ENCODE results near the gene EGFL6. TPM values are rescaled to one million over a fixed set of nuclear protein-coding genes. Genes with fewer than 3 reads are reported as not detected.
"Not testable (repeated sequence)": the region's sequence is repeated elsewhere in the genome, so short reads cannot be mapped to it uniquely, and the experiment has no call there.

EGFL6 gene
- total and polyA plus RNA-seq, 8 donors, result 25.9 to 88.3 (median 63.1) TPM

DNA sequence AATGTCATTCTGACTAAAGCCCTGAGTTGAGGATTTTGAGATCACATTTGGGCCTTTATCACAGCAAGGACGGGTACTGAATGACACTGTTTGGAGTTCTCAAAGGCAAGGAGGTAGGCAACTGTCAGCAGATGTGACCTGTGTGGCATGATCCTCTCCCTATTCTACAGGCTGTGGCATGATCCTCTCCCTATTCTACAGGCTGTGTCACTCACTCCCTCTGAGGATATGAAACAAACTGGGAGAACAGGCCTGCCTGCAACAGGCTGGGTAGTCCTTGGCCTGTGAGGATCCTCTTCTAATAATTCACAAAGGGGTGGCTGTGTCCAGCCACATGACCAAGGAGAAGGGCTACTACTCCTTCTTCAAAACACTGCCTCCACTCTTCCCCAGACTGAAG, 68.6 kb downstream of the EGFL6 start:
- no peaks in the 10 kb centered on the region for H3K9me3 ChIP-seq
- ATAC-seq (no peak), DNase-seq (no peak)
- no peak overlapping the region for H3K27ac ChIP-seq
- H3K27me3 ChIP-seq, result peaks cover 0 to 6% of the 10 kb centered on the region in 2 donors
- TF ChIP-seq CTCF (IDR thresholded peaks at IDR 0.05), result no peak
- no peaks in the 10 kb centered on the region for H3K4me1 ChIP-seq
- no peaks in the 10 kb centered on the region for H3K36me3 ChIP-seq
- intact Hi-C loops (cut with DNase I), result no loop called here
- no peak overlapping the region for H3K4me3 ChIP-seq

- no peaks in the 10 kb centered on the region for H3K9me3 ChIP-seq
- peaks cover 0 to 6% of the 10 kb centered on the region in 2 donors for H3K27me3 ChIP-seq
- no peak for DNase-seq
- no peaks in the 10 kb centered on the region for H3K4me1 ChIP-seq
- ATAC-seq, result no peak
- no peak overlapping the region for H3K27ac ChIP-seq
- no peaks in the 10 kb centered on the region for H3K36me3 ChIP-seq
- no peak overlapping the region for H3K4me3 ChIP-seq
- intact Hi-C loops (cut with DNase I), result no loop called here
- no peak for TF ChIP-seq CTCF (IDR thresholded peaks at IDR 0.05)
These were observed 69.4 kb downstream of the EGFL6 start for GRCh38 chrX:13638826-13639225.

DNA sequence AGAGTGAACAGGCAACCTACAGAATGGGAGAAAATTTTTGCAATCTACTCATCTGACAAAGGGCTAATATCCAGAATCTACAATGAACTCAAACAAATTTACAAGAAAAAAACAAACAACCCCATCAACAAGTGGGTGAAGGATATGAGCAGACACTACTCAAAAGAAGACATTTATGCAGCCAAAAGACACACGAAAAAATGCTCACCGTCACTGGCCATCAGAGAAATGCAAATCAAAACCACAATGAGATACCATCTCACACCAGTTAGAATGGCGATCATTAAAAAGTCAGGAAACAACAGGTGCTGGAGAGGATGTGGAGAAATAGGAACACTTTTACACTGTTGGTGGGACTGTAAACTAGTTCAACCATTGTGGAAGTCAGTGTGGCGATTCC, 72.3 kb downstream of the EGFL6 start:
- not testable (repeated sequence) for DNase-seq, H3K4me3 ChIP-seq, H3K9me3 ChIP-seq, H3K36me3 ChIP-seq, H3K27ac ChIP-seq, H3K4me1 ChIP-seq, H3K27me3 ChIP-seq, ATAC-seq
- intact Hi-C loops (cut with DNase I), result loop anchor here in 1 of 2 donors (10.0 kb wide), 1 partner anchor 127 kb away; no protein-coding TSS in a partner anchor

- TF ChIP-seq CTCF (IDR thresholded peaks at IDR 0.05), result no peak
- intact Hi-C loops (cut with DNase I), result loop anchor here in 1 of 2 donors (10.0 kb wide), 1 partner anchor 131 kb away; no protein-coding TSS in a partner anchor
- no peak for DNase-seq
- Histone ChIP-seq H3K4me1 (no peaks in the 10 kb centered on the region), H3K9me3 (no peaks in the 10 kb centered on the region), H3K27ac (no peak overlapping the region), H3K27me3 (peaks cover 0 to 7% of the 10 kb centered on the region in 2 donors), H3K36me3 (no peaks in the 10 kb centered on the region), H3K4me3 (no peak overlapping the region)
- no peak for ATAC-seq
These were observed 76.2 kb downstream of the EGFL6 start for GRCh38 chrX:13645464-13646153.

DNA sequence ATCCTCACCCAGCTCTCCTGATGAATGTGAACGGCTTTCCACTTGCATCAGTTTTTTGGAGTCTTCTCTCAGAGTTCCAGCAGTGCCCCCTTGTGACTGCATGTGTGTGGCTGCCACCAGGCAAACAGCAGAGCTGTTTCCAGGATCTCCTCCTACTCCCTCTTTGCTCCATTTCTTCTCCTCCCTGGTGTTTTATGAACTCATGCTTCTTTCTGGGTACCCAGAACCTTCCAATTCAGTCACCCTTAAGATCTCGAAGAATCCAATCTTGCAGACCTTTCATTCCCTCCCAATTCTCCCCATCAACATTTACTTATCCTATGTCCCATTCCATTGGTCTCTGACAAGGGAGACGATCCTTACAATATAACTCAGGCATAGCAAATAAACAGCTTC, 76.8 kb downstream of the EGFL6 start:
- TF ChIP-seq CTCF (IDR thresholded peaks at IDR 0.05), result peak; percentile 41 to 49
- ATAC-seq (peak; percentile 88), DNase-seq (peak in 2 of 4 donors; percentile 47 to 67)
- Histone ChIP-seq H3K4me1 (no peaks in the 10 kb centered on the region), H3K9me3 (no peaks in the 10 kb centered on the region), H3K36me3 (no peaks in the 10 kb centered on the region), H3K27me3 (peaks cover 0 to 7% of the 10 kb centered on the region in 2 donors), H3K27ac (no peak overlapping the region), H3K4me3 (no peak overlapping the region)
- intact Hi-C loops (cut with DNase I), result loop anchor here in 1 of 2 donors (10.0 kb wide), 1 partner anchor 131 kb away; no protein-coding TSS in a partner anchor
